GM18498 (cell line): ENCODE results near the gene FAM241A.
"Not testable (repeated sequence)": the region's sequence is repeated elsewhere in the genome, so short reads cannot be mapped to it uniquely, and the experiment has no call there.

Source experiments
- ATAC-seq: cut with Tn5 transposase; IDR thresholded peaks from one replicate; pipeline ENCODE4 v1.9.1; 2021; ENCODE audit warnings: mild to moderate bottlenecking, moderate library complexity; ENCODE audit not compliant: unreplicated experiment

Gene FAM241A

DNA sequence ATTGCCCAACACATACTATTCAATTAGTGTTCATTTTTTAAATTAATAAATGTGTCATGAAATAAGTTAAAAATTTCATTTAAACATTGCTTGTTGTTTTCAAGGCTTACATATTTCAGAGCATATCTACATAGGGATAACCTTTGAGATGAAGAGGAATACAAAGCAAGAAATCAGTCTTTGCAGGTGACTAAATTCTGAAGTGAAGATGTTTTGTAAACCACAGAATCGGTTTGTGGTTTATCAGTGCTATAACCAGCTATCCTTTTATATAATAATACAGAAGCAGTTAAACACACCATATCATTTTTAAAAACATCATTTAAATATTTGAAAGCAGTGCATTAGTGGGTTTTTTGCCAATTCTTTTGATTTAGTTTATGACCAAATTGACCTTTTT lies 26.9 kb downstream of the FAM241A start:
- peak; percentile 62 for ATAC-seq

- no peak for ATAC-seq
Observed at GRCh38 chr4:112173593-112174558, 28.6 kb downstream of the FAM241A start.

DNA sequence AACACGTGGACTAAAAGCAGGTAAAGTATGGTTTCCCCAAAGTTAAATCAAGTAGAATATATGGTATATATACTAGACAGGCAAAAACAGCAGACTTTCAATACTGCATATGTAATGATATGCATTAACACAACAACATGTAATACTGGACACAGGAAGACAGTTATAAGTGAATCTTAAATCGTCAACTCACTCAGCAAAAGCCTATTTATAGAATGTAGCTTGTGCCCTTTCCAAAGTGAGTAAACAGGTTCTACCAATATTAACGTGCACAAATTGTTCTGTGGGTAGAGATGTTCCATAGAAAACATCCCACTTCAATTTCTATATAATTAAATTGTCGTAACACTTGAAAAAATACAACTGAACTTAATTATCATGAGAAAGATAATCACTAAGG lies 30.6 kb downstream of the FAM241A start:
- no peak for ATAC-seq

- peak; percentile 70 for ATAC-seq
Observed at GRCh38 chr4:112176596-112176995, 31.3 kb downstream of the FAM241A start.

DNA sequence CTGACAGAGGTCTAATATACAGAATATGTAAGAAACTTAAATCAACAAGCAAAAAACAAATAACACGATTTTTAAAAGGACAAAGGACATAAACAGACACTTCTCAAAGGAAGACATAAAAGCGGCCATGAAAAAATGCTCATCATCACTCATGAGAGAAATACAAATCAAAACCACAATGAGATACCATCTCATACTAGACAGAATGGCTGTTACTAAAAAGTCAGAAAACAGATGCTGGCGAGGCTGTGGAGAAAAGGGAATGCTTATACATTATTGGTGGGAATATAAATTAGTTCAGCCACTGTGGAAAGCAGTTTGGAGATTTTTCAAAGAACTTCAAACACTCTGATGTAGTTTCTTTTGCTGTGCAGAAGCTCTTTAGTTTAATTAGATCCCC lies 33.5 kb downstream of the FAM241A start:
- not testable (repeated sequence) for ATAC-seq

DNA sequence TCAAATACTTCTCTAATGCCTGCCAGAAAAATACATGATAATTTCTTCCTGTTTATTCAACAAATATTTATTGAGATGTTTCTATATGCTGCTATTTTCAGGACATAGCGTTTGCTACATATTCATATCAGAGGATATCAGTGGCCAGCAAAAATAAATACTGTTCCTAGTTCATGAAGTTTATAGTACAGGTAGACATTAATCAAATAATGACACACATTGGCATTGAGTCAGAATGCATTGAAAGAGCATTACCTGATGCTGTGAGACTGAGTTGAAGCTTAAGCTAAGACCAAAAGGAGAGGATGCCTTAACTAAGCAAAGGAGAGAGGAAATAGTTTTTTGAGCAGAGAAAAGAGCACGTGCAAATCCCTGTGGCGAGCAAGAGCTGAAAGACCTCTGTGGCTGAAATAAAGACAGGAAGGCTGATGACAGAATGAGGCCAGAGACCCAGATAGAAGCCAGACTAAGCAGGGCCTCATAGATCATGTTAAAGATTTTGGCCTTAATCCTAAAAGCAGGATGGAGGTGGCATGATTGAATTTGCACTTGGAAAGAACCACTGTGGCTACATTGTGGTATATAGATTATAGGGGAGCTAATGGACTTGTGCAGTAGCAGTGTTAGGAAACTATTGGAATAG lies 36.2 kb downstream of the FAM241A start:
- no peak for ATAC-seq

- ATAC-seq: no peak
Observed at GRCh38 chr4:112182604-112183003, 37.4 kb downstream of the FAM241A start.

DNA sequence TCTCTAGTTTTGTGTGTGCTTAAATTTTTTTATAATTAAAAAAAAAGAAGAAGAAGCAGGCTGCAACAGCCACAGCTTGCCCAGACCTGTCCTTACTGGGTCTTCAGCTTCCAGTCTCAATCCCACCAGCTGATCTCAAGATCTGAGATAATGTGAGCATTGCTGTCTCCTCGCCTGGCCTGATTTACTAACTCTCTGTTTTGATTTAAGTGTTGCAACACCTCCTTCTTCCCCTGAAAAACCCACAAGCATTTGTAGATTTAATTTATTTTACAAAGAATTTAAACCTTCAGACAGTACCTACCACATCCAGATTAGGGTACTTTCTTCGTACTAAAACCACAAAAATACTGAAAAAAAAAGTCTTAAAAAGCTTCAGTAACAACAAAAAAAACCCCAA lies 38.0 kb downstream of the FAM241A start:
- ATAC-seq: no peak

- no peak for ATAC-seq
Observed at GRCh38 chr4:112184438-112184837, 39.2 kb downstream of the FAM241A start.

DNA sequence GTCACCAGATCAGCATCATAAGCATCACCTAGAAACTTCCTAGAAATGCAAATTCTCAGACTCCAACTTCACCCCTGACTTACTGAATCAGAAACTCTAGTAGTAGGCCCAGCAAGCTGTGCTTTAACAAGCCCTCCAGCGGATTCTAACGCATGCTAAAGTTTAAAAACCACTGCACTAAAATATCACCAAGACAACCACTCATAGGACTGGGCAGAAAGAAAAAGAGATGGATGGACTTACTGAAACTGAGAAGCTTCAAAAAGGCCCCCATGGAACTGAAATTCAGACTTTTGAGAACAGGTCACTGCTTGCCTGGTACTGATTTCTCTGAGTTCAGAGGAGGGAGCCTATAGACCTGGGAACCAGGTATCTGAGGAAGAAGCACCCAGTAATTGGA lies 40.1 kb downstream of the FAM241A start:
- peak; percentile 73 for ATAC-seq

DNA sequence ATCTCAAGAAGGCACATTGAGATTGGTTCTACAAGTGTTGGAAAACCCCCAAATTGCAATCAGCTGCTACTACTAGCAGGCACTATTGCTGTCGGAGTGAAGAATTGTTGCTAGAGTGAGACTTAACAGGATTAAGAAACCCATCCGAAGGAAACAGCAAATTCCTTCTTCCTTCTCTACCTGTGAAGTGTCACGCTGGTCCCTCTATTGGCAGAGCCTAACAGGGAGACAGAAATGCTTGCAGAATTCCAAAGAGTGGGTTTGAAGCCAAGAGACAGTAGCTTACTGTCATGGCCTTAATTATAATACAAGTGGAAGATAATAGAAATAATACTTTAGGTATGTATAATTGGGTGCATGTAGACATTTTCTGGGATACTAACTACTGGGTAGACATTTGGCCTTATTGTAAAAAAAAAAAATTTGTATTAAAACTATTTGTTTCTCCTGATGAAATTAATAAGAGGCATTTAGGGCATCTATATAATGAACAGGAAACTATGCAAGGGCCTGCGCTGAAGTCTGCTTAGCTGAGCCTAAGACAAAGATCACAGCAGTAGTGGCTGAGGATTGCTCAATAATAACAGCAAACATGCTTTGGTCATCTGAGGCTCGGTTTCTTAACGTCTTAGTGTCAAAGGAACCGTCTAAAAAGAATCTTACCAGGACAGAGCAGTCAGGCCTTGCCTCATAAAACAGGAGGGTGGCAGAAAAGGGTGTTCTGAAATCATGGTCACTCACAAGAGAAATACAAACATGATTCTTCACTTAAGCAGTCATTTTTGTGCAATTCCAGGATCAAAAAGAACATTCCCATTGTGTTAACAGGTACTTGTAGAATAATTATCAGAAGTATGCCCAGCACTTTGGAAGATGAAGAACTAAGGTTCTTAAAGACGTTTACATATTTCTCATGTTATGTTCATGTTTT lies 40.8 kb downstream of the FAM241A start:
- no peak for ATAC-seq

DNA sequence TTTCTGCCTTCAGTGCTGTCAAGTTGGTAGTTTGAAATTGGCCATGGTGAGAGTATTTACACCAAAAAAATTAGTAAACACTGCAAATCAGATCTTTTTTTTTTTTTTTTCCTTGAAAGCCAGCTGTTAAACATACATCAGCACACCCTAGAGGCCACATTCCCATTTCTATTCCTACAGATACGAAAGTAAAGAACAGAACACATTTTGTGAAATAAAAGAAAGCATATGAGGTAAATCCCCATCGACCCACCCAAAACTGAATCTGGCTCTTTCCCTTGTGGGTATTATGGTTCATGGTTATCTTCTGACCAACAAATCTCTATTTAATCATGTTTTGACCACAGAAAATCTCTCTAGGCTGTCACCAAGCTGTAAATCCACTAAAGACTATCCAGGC lies 44.5 kb downstream of the FAM241A start:
- no peak for ATAC-seq

DNA sequence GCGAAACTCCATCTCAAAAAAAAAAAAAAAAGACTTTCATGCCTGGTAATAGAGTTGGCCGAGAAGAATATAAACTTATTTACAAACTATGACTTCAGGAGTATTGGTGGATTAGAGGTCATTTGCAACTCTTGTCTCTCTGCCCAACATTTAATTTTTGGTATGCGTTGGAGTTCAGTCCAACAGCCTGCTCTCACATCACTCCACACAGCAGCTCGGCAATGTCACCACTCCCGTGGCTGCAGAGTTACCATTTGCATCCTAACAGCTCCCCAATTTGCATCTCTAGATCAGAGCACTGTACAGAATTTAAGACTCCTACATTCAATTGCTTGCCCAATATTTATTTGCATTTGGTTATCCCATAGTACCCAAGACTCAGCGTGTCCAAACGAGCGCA lies 45.4 kb downstream of the FAM241A start:
- ATAC-seq: no peak

- no peak for ATAC-seq
Observed at GRCh38 chr4:112196461-112196860, 51.2 kb downstream of the FAM241A start.

DNA sequence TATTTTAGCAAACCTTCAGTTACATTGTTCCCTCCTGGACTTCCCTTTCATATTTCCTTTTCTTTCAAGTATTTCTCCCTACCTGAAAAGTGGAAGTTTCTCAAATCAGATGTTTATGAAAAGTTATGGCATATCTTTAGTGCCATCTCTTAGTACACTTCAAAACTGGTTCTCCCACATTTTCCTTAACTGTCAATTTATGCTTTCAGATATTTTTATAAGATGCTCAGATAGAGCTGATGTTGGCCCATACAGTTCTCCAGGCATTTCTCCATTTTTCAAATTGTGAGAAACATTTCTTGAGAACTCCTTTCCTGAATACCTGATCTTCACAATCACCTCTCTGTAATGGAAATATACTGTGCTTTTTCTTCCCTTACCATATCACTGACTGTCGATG lies 53.8 kb downstream of the FAM241A start:
- ATAC-seq: peak; percentile 16

GRCh38 chr4:112201915-112202505 lies 56.8 kb downstream of the FAM241A start:
- no peak for ATAC-seq

- ATAC-seq: no peak
Observed at GRCh38 chr4:112203593-112203992, 58.3 kb downstream of the FAM241A start.

GRCh38 chr4:112206431-112206830 lies 61.2 kb downstream of the FAM241A start:
- no peak for ATAC-seq

DNA sequence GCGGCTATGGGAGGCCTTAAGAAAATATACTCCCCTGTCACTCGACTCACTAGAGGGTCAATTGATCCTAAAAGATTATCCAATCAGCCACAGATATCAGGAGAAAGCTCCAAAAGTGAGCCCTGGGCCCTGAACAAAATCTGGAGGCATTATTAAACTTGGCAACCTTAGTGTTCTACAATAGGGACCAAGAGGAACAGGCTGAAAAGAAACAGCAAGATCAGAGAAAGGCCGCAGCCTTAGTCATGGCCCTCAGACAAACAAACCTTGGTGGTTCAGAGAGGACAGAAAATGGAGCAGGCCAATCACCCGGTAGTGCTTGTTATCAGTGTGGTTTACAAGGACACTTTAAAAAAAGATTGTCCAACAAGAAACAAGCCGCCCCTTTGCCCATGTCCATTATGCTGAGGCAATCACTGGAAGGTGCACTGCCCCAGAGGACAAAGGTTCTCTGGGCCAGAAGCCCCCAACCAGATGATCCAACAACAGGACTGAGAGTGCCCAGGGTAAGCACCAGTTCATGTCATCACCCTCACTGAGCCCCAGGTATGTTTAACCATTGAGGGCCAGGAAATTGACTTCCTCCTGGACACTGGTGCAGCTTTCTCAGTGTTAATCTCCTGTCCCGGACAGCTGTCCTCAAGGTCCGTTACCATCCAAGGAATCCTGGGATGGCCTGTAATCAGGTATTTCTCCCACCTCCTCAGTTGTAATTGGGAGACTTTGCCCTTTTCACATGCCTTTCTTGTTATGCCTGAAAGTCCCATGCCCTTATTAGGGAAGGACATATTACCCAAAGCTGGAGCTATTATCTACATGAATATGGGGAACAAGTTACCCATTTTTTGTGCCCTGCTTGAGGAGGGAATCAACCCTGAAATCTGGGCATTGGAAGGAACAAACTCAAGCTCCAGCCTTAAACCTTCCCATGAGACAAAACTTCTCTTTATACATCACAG lies 63.2 kb downstream of the FAM241A start:
- not testable (repeated sequence) for ATAC-seq

- ATAC-seq: no peak
Observed at GRCh38 chr4:112210777-112211176, 65.5 kb downstream of the FAM241A start.
